ENCODE results near the gene SNCA. TPM values are rescaled to one million over a fixed set of nuclear protein-coding genes. Genes with fewer than 3 reads are reported as not detected.

Gene SNCA
- total RNA-seq, 1 experiment from 2014 or later, result 6.0 TPM

GRCh38 chr4:89834486-89835209, 2.3 kb downstream of the SNCA start:
- no peaks in the 10 kb centered on the region for H3K4me1 ChIP-seq (ENCODE audit: control insufficient read depth, insufficient read depth, low read length)
- in situ Hi-C loops (cut with HindIII; ENCODE audit: low pct_unique_long_range_greater_than_20kb, low sequenced_read_pairs) (no loop called here), intact Hi-C loops (cut with micrococcal nuclease; ENCODE audit: unreplicated experiment) (no loop called here)
- H3K27ac ChIP-seq (ENCODE audit: low read length), result no peak overlapping the region
- H3K36me3 ChIP-seq (ENCODE audit: control insufficient read depth, insufficient read depth, low read length), result no peaks in the 10 kb centered on the region; the same call in 1 of the 2 replicates
- TF ChIP-seq POLR2AphosphoS5 (IDR thresholded peaks at IDR 0.05; ENCODE audit: low read depth, low read length) (no peak), CTCF (IDR thresholded peaks at IDR 0.05) (no peak), SIN3A (IDR thresholded peaks at IDR 0.05; ENCODE audit: borderline replicate concordance, insufficient read depth, low read depth, low read length) (no peak), TCF7L2 (IDR thresholded peaks at IDR 0.05; ENCODE audit: low read depth, low read length) (no peak), REST (IDR thresholded peaks at IDR 0.05; ENCODE audit: insufficient read depth in 1 of 2, low read depth in 2 of 2, low read length in 1 of 2) (no peak)
- BruUV-seq (replicated peaks), result no TSS peak
- POLR2A ChIA-PET, result no interaction called here
- DNase-seq (ENCODE audit: low read depth, low spot score), result no peak
- CTCF ChIA-PET, result no interaction called here
- peaks cover 5% of the 10 kb centered on the region for H3K27me3 ChIP-seq (ENCODE audit: control insufficient read depth, insufficient read depth, low read length)
- H3K9me3 ChIP-seq (ENCODE audit: control insufficient read depth, insufficient read depth, low read depth, low read length), result no peaks in the 10 kb centered on the region
- no peak overlapping the region for H3K4me3 ChIP-seq (ENCODE audit: low read depth in 2 of 2, low read length in 2 of 2)
- no peak for ATAC-seq

- ChIA-PET CTCF (no interaction called here), POLR2A (no interaction called here)
- Histone ChIP-seq H3K27ac (ENCODE audit: low read length) (no peak overlapping the region), H3K4me3 (ENCODE audit: low read depth in 2 of 2, low read length in 2 of 2) (no peak overlapping the region), H3K9me3 (ENCODE audit: control insufficient read depth, insufficient read depth, low read depth, low read length) (no peaks in the 10 kb centered on the region), H3K4me1 (ENCODE audit: control insufficient read depth, insufficient read depth, low read length) (no peaks in the 10 kb centered on the region), H3K36me3 (ENCODE audit: control insufficient read depth, insufficient read depth, low read length) (no peaks in the 10 kb centered on the region), H3K27me3 (ENCODE audit: control insufficient read depth, insufficient read depth, low read length) (no peaks in the 10 kb centered on the region)
- in situ Hi-C loops (cut with HindIII; ENCODE audit: low pct_unique_long_range_greater_than_20kb, low sequenced_read_pairs) (no loop called here), intact Hi-C loops (cut with micrococcal nuclease; ENCODE audit: unreplicated experiment) (no loop called here)
- ATAC-seq (no peak), DNase-seq (ENCODE audit: low read depth, low spot score) (no peak)
- no TSS peak for BruUV-seq (replicated peaks)
- TF ChIP-seq SIN3A (IDR thresholded peaks at IDR 0.05; ENCODE audit: borderline replicate concordance, insufficient read depth, low read depth, low read length), result no peak
- TF ChIP-seq CTCF (IDR thresholded peaks at IDR 0.05), result no peak
- no peak for TF ChIP-seq TCF7L2 (IDR thresholded peaks at IDR 0.05; ENCODE audit: low read depth, low read length)
- TF ChIP-seq POLR2AphosphoS5 (IDR thresholded peaks at IDR 0.05; ENCODE audit: low read depth, low read length), result no peak
- TF ChIP-seq REST (IDR thresholded peaks at IDR 0.05; ENCODE audit: insufficient read depth in 1 of 2, low read depth in 2 of 2, low read length in 1 of 2), result no peak
Measured at GRCh38 chr4:89829470-89830138, 7.4 kb downstream of the SNCA start.

Measured in Panc1 (cell line).